ENCODE results near the gene TIMP3.

The TIMP3 gene

GRCh38 chr22:32905400-32905799, 103.9 kb downstream of the TIMP3 start:
- H3K4me3 ChIP-seq (ENCODE audit: low read depth, low read length), result no peak overlapping the region
- DNase-seq, result no peak
- no peak overlapping the region for H3K27ac ChIP-seq
- no peaks in the 10 kb centered on the region for H3K36me3 ChIP-seq (replicated peaks)
- in situ Hi-C loops (cut with HindIII; ENCODE audit: low pct_ligation_motif_present, low sequenced_read_pairs), result no loop called here
- no peak for TF ChIP-seq CTCF (IDR thresholded peaks at IDR 0.05; ENCODE audit: low read depth, low read length, missing control alignments)
- no peaks in the 10 kb centered on the region for H3K27me3 ChIP-seq (replicated peaks)

GRCh38 chr22:32909581-32910428, 108.3 kb downstream of the TIMP3 start:
- DNase-seq, result no peak
- TF ChIP-seq CTCF (IDR thresholded peaks at IDR 0.05; ENCODE audit: low read depth, low read length, missing control alignments), result no peak
- no peaks in the 10 kb centered on the region for H3K36me3 ChIP-seq (replicated peaks)
- H3K27me3 ChIP-seq (replicated peaks), result no peaks in the 10 kb centered on the region
- in situ Hi-C loops (cut with HindIII; ENCODE audit: low pct_ligation_motif_present, low sequenced_read_pairs), result no loop called here
- no peak overlapping the region for H3K4me3 ChIP-seq (ENCODE audit: low read depth, low read length)
- no peak overlapping the region for H3K27ac ChIP-seq

GRCh38 chr22:32910429-32910772, 108.9 kb downstream of the TIMP3 start:
- Histone ChIP-seq H3K36me3 (replicated peaks) (no peaks in the 10 kb centered on the region), H3K4me3 (ENCODE audit: low read depth, low read length) (no peak overlapping the region), H3K27ac (no peak overlapping the region), H3K27me3 (replicated peaks) (no peaks in the 10 kb centered on the region)
- DNase-seq, result no peak
- TF ChIP-seq CTCF (IDR thresholded peaks at IDR 0.05; ENCODE audit: low read depth, low read length, missing control alignments), result no peak
- in situ Hi-C loops (cut with HindIII; ENCODE audit: low pct_ligation_motif_present, low sequenced_read_pairs), result no loop called here

DNA sequence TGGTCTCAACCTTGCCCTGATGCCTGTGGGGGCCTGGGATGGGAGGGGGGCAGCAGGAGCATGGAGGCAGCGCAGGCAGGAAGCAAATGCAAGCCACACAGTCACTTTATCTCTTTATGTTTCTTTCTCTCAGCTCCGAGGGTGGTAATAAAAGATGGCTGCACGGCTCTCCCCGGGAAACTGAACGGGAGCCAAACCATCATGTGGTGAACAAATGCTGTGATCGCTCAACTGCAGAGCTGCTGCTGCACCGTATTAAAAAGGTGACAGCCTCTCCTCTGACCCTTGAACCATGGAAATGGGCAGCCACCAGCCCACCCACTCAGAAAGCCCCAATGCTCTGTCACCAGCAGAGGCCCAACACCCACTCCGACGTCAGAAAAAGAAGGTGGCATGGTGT, 110.0 kb downstream of the TIMP3 start:
- Histone ChIP-seq H3K4me3 (ENCODE audit: low read depth, low read length) (no peak overlapping the region), H3K27ac (no peak overlapping the region), H3K36me3 (replicated peaks) (no peaks in the 10 kb centered on the region), H3K27me3 (replicated peaks) (no peaks in the 10 kb centered on the region)
- TF ChIP-seq CTCF (IDR thresholded peaks at IDR 0.05; ENCODE audit: low read depth, low read length, missing control alignments), result no peak
- no peak for DNase-seq
- in situ Hi-C loops (cut with HindIII; ENCODE audit: low pct_ligation_motif_present, low sequenced_read_pairs), result no loop called here
